Thyroid gland (tissue), 4 donors: ENCODE data around the gene FZD4. TPM values are rescaled to one million over a fixed set of nuclear protein-coding genes. Genes with fewer than 3 reads are reported as not detected.

Experiments
- DNase-seq, 2 donors: peaks; one replicate each; pipeline ENCODE4 v3.0.0-alpha.2; 2019
- H3K27ac ChIP-seq, 3 donors: fragments of 200-600 bp; sonication (generic); 1 replicate in 2 of 3; 2 replicates in 1 of 3; pipeline ENCODE4 v1.5.1; 2016 to 2019; ENCODE audit warnings: mild to moderate bottlenecking in 1 of 3, moderate library complexity in 1 of 3
- H3K27me3 ChIP-seq: fragments of 200-600 bp; sonication (generic); one replicate; pipeline ENCODE4 v1.5.1; 2019
- H3K36me3 ChIP-seq, 2 donors: fragments of 200-600 bp; sonication (generic); one replicate each; pipeline ENCODE4 v1.5.1; 2016 to 2019
- H3K4me1 ChIP-seq, 2 donors: fragments of 200-600 bp; sonication (generic); one replicate each; pipeline ENCODE4 v1.5.1; 2017 to 2019
- H3K4me3 ChIP-seq, 3 donors: fragments of 200-600 bp; sonication (generic); replicated peaks in 1 of 3; 1 replicate in 2 of 3; 2 replicates in 1 of 3; pipeline ENCODE4 v1.5.1; 2016; ENCODE audit warnings: mild to moderate bottlenecking in 1 of 3
- H3K9me3 ChIP-seq: fragments of 200-600 bp; sonication (generic); one replicate; pipeline ENCODE4 v1.5.1; 2017
- CTCF ChIP-seq, 6 experiments: fragments of 200-600 bp in 3 of 6; fragments of 450-650 bp in 3 of 6; sonication (generic) in 3 of 6; IDR thresholded peaks; one replicate each; pipeline ENCODE4 v1.5.1; 2016 to 2019; ENCODE audit warnings: antibody characterized with exemption in 6 of 6, mild to moderate bottlenecking in 2 of 6, inconsistent platforms in 1 of 6, moderate library complexity in 1 of 6
- POLR2A ChIP-seq, 2 donors: fragments of 450-650 bp; IDR thresholded peaks; one replicate each; pipeline ENCODE4 v1.6.1; 2017; ENCODE audit warnings: antibody characterized with exemption in 2 of 2, mild to moderate bottlenecking in 2 of 2, moderate library complexity in 1 of 2
- WGBS, 2 donors: methylation state at CpG; one replicate each; pipeline ENCODE4 v1.1.5; 2017; 5-methylcytosine and 5-hydroxymethylcytosine counted together
- intact Hi-C: fragments of 100-400 bp; cut with DNase I; formaldehyde crosslinking; loops from one replicate; pipeline ENCODE4 v1.15.1; 2023
- total RNA-seq, 4 donors: library from RNA; depleted of rRNA; stranded (reverse); fragments of >200 nt; gene quantifications; one replicate each; pipeline ENCODE4 v1.2.3, GENCODE V29; 2016

Gene FZD4
- total RNA-seq, 4 donors from 2014 or later: 32.9 to 70.8 (median 48.0) TPM

GRCh38 chr11:86990031-86990430, 34.8 kb upstream of the FZD4 start:
- no peak overlapping the region for H3K27ac ChIP-seq

GRCh38 chr11:86988351-86988881, 33.2 kb upstream of the FZD4 start:
- Histone ChIP-seq H3K27me3 (no peaks in the 10 kb centered on the region), H3K4me1 (peaks cover 0 to 14% of the 10 kb centered on the region in 2 donors), H3K9me3 (no peaks in the 10 kb centered on the region), H3K4me3 (no peak overlapping the region), H3K27ac (no peak overlapping the region), H3K36me3 (no peaks in the 10 kb centered on the region)
- intact Hi-C loops: no loop called here
- WGBS, 2 donors: 77 to 94% methylated on average over 4 of the region's 4 CpGs
- no peak for DNase-seq
- TF ChIP-seq CTCF (IDR thresholded peaks at IDR 0.05) (no peak), POLR2A (IDR thresholded peaks at IDR 0.05) (no peak)

More at GRCh38 chr11:86990031-86990430, 34.8 kb upstream of the FZD4 start:
- Histone ChIP-seq H3K27me3 (no peaks in the 10 kb centered on the region), H3K4me1 (peaks cover 0 to 11% of the 10 kb centered on the region in 2 donors), H3K4me3 (no peak overlapping the region), H3K36me3 (no peaks in the 10 kb centered on the region), H3K9me3 (no peaks in the 10 kb centered on the region)
- no peak for DNase-seq
- WGBS, 2 donors: 50 to 66% methylated on average over 1 of the region's 1 CpG
- TF ChIP-seq CTCF (IDR thresholded peaks at IDR 0.05) (no peak), POLR2A (IDR thresholded peaks at IDR 0.05) (no peak)
- intact Hi-C loops: no loop called here

GRCh38 chr11:86987679-86988078, 32.5 kb upstream of the FZD4 start:
- Histone ChIP-seq H3K27me3 (no peaks in the 10 kb centered on the region), H3K4me1 (peaks cover 0 to 21% of the 10 kb centered on the region in 2 donors), H3K9me3 (no peaks in the 10 kb centered on the region), H3K4me3 (no peak overlapping the region), H3K36me3 (no peaks in the 10 kb centered on the region), H3K27ac (no peak overlapping the region)
- intact Hi-C loops: no loop called here
- 82 to 85% methylated on average over 1 of the region's 1 CpG for WGBS, 2 donors
- no peak for DNase-seq
- TF ChIP-seq CTCF (IDR thresholded peaks at IDR 0.05): no peak
- no peak for TF ChIP-seq POLR2A (IDR thresholded peaks at IDR 0.05)

GRCh38 chr11:86984701-86985100, 29.5 kb upstream of the FZD4 start:
- DNase-seq: no peak
- peaks cover 0 to 19% of the 10 kb centered on the region in 2 donors for H3K4me1 ChIP-seq
- H3K4me3 ChIP-seq: no peak overlapping the region
- no peak overlapping the region for H3K27ac ChIP-seq
- TF ChIP-seq POLR2A (IDR thresholded peaks at IDR 0.05) (no peak), CTCF (IDR thresholded peaks at IDR 0.05) (no peak)
- 83 to 99% methylated on average over 4 of the region's 4 CpGs for WGBS, 2 donors
- H3K27me3 ChIP-seq: no peaks in the 10 kb centered on the region
- intact Hi-C loops: no loop called here
- H3K9me3 ChIP-seq: no peaks in the 10 kb centered on the region
- no peaks in the 10 kb centered on the region for H3K36me3 ChIP-seq

- H3K27me3 ChIP-seq: no peaks in the 10 kb centered on the region
- no peak for TF ChIP-seq POLR2A (IDR thresholded peaks at IDR 0.05)
- no peak for TF ChIP-seq CTCF (IDR thresholded peaks at IDR 0.05)
- no peaks in the 10 kb centered on the region for H3K36me3 ChIP-seq
- 66 to 85% methylated on average over 4 of the region's 4 CpGs for WGBS, 2 donors
- no peaks in the 10 kb centered on the region for H3K9me3 ChIP-seq
- H3K4me3 ChIP-seq: no peak overlapping the region
- intact Hi-C loops: no loop called here
- peaks cover 0 to 27% of the 10 kb centered on the region in 2 donors for H3K4me1 ChIP-seq
- DNase-seq: peak in 1 of 2 donors; percentile 17
- H3K27ac ChIP-seq: no peak overlapping the region
These were observed 27.9 kb upstream of the FZD4 start for GRCh38 chr11:86983021-86983488.
